PFSK-1 (cell line): Measurements from ENCODE around the gene AHNAK2.

ENCODE experiments used
- POLR2AphosphoS5 ChIP-seq: IDR thresholded peaks from 2 replicates; pipeline ENCODE4 v1.6.1; 2012; ENCODE audit warnings: low read depth, mild to moderate bottlenecking, control low read depth, low read length, moderate library complexity
- SIN3A ChIP-seq: IDR thresholded peaks from 2 replicates; pipeline ENCODE4 v1.6.1; 2012; ENCODE audit warnings: mild to moderate bottlenecking, low read length, moderate library complexity, borderline replicate concordance; ENCODE audit not compliant: insufficient read depth
- TAF1 ChIP-seq: IDR thresholded peaks from 2 replicates; pipeline ENCODE4 v1.6.1; 2012; ENCODE audit warnings: low read length, control low read depth, borderline replicate concordance; ENCODE audit not compliant: insufficient read depth
- TF ChIP-seq, protein P1 (sequence below), 2 experiments: IDR thresholded peaks; 2 replicates each; pipeline versions ENCODE4 v1.6.1 to v1.8.0; 2011 to 2012; ENCODE audit warnings: low read depth in 2 of 2, low read length in 2 of 2, control low read depth in 1 of 2, inconsistent platforms in 1 of 2, mild to moderate bottlenecking in 1 of 2, moderate library complexity in 1 of 2; ENCODE audit not compliant: insufficient read depth in 1 of 2

GRCh38 chr14:104928391-104929133 is 49.6 kb downstream of the AHNAK2 start:
- TF ChIP-seq POLR2AphosphoS5 (no peak), SIN3A (no peak), TAF1 (no peak)
- TF ChIP-seq, protein P1, sequence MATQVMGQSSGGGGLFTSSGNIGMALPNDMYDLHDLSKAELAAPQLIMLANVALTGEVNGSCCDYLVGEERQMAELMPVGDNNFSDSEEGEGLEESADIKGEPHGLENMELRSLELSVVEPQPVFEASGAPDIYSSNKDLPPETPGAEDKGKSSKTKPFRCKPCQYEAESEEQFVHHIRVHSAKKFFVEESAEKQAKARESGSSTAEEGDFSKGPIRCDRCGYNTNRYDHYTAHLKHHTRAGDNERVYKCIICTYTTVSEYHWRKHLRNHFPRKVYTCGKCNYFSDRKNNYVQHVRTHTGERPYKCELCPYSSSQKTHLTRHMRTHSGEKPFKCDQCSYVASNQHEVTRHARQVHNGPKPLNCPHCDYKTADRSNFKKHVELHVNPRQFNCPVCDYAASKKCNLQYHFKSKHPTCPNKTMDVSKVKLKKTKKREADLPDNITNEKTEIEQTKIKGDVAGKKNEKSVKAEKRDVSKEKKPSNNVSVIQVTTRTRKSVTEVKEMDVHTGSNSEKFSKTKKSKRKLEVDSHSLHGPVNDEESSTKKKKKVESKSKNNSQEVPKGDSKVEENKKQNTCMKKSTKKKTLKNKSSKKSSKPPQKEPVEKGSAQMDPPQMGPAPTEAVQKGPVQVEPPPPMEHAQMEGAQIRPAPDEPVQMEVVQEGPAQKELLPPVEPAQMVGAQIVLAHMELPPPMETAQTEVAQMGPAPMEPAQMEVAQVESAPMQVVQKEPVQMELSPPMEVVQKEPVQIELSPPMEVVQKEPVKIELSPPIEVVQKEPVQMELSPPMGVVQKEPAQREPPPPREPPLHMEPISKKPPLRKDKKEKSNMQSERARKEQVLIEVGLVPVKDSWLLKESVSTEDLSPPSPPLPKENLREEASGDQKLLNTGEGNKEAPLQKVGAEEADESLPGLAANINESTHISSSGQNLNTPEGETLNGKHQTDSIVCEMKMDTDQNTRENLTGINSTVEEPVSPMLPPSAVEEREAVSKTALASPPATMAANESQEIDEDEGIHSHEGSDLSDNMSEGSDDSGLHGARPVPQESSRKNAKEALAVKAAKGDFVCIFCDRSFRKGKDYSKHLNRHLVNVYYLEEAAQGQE (IDR thresholded peaks at IDR 0.05; ENCODE audit: insufficient read depth in 1 of 2, low read depth in 2 of 2, low read length in 2 of 2), result no peak
